Erythroblast (primary cell): ENCODE results near the gene TTYH2.

ENCODE experiments used
- GATA1 ChIP-seq: IDR thresholded peaks from 2 replicates; pipeline ENCODE4 v1.6.1; 2011; ENCODE audit warnings: low read depth, mild to moderate bottlenecking, control low read depth, low read length, moderate library complexity
- POLR2A ChIP-seq: IDR thresholded peaks from 2 replicates; pipeline ENCODE4 v1.6.1; 2011; ENCODE audit warnings: mild to moderate bottlenecking, low read length

- TF ChIP-seq POLR2A (no peak), GATA1 (no peak)
Observed at GRCh38 chr17:74201250-74201649, 12.1 kb upstream of the TTYH2 start.
